SU-DHL-6 (cell line): Measurements from ENCODE around the gene BOD1L1.

ENCODE experiments used
- EZH2phosphoT487 ChIP-seq: fragments of 200-600 bp; sonication (generic), shearing (Covaris generic); conservative IDR thresholded peaks from 2 replicates; pipeline ENCODE4 v1.6.1; 2018; ENCODE audit warnings: mild to moderate bottlenecking, antibody characterized with exemption, low read length, moderate library complexity, mixed read lengths
- TF ChIP-seq, protein P1 (sequence below): fragments of 200-600 bp; sonication (generic); IDR thresholded peaks from one replicate; pipeline ENCODE4 v1.5.1; 2017; ENCODE audit warnings: antibody characterized with exemption, mild to moderate bottlenecking, low read length, moderate library complexity; ENCODE audit not compliant: insufficient read depth, poor library complexity, severe bottlenecking

DNA sequence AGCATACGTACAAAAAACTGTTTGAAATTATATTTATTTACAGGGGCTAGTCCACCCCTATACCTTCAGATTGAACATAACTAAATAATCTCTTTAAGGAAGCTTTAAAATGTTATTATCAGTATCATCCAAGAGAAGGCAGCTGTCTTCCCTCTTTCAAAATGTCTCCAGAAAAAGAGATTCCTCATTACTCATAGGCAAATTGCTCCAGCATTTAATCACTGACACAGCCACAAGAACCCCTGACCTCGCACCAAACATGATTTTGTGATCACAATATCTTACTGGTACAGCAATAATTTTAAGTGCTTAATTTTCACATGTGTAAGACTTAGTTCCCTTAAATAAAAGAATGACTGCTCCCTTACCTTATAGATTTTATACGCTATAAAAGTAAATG lies 9.7 kb downstream of the BOD1L1 start:
- TF ChIP-seq, protein P1, sequence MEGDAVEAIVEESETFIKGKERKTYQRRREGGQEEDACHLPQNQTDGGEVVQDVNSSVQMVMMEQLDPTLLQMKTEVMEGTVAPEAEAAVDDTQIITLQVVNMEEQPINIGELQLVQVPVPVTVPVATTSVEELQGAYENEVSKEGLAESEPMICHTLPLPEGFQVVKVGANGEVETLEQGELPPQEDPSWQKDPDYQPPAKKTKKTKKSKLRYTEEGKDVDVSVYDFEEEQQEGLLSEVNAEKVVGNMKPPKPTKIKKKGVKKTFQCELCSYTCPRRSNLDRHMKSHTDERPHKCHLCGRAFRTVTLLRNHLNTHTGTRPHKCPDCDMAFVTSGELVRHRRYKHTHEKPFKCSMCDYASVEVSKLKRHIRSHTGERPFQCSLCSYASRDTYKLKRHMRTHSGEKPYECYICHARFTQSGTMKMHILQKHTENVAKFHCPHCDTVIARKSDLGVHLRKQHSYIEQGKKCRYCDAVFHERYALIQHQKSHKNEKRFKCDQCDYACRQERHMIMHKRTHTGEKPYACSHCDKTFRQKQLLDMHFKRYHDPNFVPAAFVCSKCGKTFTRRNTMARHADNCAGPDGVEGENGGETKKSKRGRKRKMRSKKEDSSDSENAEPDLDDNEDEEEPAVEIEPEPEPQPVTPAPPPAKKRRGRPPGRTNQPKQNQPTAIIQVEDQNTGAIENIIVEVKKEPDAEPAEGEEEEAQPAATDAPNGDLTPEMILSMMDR: no peak
- no peak for TF ChIP-seq EZH2phosphoT487
